ENCODE measurements around the gene MBNL3.
"Not testable (repeated sequence)": the region's sequence is repeated elsewhere in the genome, so short reads cannot be mapped to it uniquely, and the experiment has no call there.

Gene MBNL3

GRCh38 chrX:132474544-132475248 lies 14.1 kb downstream of the MBNL3 start:
- DNase-seq = no peak

DNA sequence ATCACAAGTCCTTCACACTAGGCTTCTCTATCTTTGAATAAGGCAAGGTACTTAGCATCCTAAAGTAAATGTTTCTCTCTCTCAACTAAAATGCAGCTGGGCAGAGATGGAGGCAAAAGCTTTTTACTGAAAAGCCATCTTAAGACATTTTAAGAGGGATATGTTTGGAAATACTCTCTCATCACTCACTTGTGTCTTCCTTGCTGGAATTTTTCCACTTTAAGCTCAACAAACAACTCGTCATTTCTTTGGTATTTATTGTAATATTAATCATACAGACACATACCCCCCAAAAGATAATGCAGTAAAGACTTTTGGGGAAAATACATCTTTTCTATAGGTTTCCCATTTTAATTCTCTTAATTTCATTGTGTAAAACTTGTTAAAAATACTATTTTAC lies 16.4 kb downstream of the MBNL3 start:
- no peak for DNase-seq

GRCh38 chrX:132470831-132471230 lies 18.0 kb downstream of the MBNL3 start:
- no peak for DNase-seq

GRCh38 chrX:132470179-132470578 lies 18.7 kb downstream of the MBNL3 start:
- no peak for DNase-seq

DNA sequence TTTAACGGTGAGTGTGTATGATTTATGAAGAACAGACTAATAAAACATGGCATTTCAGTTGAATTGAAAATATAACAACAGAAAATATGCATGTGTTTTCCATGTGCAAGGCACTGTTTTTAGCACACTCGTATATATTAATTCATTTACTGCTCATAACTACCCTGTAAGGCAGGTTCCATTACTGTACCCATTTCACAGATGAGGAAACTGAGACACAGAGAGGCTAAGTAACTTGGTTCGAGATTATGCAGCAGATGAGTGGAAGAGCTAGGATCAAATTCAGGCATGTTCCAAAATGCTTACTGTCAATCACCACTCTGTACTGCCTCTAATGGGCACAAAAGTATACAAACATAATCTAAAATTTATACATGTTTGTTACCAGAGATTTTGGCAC lies 20.4 kb downstream of the MBNL3 start:
- DNase-seq = no peak

- no peak for DNase-seq
Measured at GRCh38 chrX:132467989-132468388, 20.8 kb downstream of the MBNL3 start.

DNA sequence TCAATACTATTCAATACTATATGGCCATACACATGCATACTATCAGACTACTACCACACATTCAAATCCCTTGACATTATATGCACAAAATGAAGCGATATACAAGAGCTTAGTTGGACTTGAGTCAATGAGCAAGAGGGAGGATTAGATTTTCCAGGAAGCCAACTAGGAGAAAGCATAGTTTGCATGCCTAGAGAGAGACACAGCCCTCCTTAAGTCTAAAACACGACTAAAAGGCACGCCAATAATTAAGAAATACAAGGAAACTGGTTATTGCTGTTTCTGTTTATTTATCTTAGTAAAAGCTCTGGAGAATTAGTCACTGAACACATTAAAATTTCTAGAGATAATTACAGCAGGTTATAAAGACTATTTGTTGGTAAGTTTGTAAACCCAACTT lies 21.8 kb downstream of the MBNL3 start:
- no peak for DNase-seq

DNA sequence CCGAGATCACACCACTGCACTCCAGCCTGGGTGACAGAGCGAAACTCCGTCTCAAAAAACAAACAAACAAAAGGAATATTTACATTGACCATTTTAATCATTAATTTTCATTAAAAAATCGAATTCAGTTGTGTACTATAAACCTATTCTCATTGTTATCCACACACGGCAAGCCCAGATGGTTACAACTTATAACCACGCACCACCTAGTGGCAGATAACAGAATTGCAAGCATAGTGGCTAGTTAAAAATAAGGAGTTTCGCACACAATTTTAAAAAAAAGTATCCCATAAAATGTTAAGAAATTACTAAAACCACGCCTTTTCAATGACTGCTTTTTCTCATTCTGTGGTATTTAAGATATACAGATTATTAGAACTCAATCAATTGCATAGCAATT lies 25.4 kb downstream of the MBNL3 start:
- no peak for DNase-seq

DNA sequence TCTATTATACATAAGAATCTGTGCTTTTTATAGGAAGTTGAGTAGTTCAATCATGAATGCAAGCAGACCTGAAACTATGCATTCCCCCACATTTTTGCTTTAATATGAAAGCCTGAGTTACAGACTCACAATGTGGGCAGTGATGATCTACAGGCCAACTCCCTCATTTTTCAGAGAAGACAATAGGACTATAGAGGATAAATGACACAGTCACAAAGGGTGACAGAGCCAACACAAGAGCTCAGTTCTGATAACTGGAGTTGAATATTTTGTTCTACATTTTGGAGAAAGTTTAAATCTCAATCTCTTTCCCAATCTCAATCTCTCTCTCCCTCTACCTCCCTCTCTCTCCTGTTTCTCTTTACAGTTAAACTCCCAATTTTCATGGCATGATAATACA lies 27.0 kb downstream of the MBNL3 start:
- DNase-seq = no peak

GRCh38 chrX:132452911-132453550 lies 35.8 kb downstream of the MBNL3 start:
- no peak for DNase-seq

- DNase-seq = not testable (repeated sequence)
Measured at GRCh38 chrX:132445909-132446308, 42.9 kb downstream of the MBNL3 start.

DNA sequence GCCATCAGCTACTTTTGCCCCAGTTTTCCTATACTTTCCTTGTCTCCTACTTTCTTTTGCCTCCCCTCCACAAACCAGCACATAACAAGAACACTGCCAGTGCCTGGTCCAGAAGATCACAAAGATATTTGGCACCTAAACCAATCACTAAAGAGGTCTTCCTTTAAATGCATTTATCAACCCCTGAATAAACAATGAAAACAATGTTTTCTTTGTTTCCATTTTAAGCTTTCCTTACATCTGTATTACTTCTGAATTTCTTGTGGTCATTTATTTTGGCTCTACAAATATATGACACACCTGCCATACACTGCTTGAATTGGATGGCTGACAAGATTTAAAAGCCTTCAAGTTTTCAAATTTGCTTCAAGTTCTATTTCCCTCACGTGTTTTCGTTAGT lies 43.9 kb downstream of the MBNL3 start:
- no peak for DNase-seq

- no peak for DNase-seq
Measured at GRCh38 chrX:132443196-132444135, 45.4 kb downstream of the MBNL3 start.

DNA sequence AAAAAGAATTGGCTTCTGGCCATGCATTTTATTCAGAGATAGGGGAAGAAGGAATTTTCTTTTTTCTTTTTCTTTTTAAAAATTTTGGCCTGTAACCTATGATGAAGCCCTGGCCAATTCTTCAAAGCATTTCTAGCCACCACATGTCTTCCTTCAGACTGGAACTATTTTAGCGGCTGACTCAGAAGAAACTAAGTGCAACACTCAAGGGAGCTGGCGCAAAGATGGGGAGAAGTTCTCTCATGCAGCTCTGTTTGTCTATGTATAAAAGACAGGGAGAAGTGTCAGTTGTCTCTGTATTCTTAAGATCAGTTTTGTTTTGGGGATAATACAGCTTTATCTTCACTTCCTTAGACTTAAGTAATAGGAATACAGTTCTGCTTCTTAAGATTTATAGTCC lies 46.1 kb downstream of the MBNL3 start:
- no peak for DNase-seq

GRCh38 chrX:132435222-132435621 lies 53.6 kb downstream of the MBNL3 start:
- DNase-seq = no peak

DNA sequence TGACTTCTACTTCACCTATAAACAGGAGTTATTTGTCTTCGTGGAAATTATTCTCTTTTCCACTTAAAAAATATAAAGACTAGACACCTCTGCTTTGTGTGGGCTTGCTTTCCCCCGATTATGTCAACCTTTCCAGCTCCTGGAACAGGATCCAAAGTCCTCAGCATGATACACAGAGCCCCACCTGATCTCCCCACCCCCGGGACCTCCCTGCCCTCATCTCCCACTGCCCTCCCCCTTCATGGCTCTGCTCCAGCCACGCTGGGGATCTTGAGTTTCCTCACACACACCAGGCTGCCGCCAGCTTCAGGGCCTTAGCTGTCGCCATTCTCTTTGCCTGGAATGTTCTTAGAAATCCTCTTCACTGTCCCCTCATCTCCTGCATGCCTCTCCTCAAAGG lies 55.3 kb downstream of the MBNL3 start:
- DNase-seq = no peak

- no peak for DNase-seq
Measured at GRCh38 chrX:132433001-132433400, 55.8 kb downstream of the MBNL3 start.

DNA sequence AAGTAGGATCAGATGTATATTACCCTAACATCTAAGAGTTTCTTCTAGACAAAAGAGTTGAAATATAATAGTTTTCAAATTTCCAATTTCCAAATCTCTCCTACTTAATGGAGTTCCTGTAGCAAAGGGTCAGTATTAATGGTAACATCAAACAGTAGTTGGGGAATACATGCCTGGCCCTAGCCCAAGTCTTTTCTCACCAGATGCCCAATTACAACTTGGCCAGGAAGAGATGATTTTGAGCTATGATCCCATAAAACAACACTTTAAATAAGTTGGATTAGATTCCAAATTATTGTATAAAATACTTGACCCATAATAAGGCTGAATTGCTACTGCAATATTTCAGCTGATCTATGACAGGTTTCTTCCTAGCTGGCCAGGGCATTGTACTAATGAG lies 59.9 kb downstream of the MBNL3 start:
- DNase-seq = no peak

GRCh38 chrX:132426695-132427281 lies 62.0 kb downstream of the MBNL3 start:
- DNase-seq = no peak

DNA sequence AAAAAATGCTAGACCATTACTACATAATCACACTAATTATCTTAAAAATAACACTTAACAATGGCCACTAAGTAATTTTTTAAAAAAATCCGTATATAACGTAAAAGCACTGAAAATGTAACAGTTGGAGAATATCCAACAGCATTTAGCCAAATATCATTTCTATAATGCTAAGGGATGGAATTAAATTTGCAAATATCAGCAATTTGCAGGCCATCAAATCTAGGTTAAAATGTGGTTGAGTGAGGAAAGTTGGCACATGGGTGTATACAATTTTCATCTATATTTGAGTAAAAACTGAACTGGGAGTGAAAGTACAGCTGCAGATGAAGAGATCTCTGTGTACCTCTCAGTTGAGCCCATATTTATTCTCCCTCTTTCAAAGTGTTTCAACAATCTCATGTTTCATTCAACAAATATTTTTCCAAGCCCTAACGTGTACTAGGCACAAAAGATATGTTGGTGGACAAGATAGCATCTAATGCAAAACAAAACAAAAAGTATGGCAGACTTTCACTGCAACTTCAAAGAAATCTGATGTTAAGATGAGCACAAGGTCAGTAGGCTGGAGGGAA lies 63.0 kb downstream of the MBNL3 start:
- no peak for DNase-seq

- DNase-seq = no peak
Measured at GRCh38 chrX:132423323-132423722, 65.5 kb downstream of the MBNL3 start.

GRCh38 chrX:132415012-132415411 lies 73.8 kb downstream of the MBNL3 start:
- DNase-seq = no peak

GRCh38 chrX:132414404-132414803 lies 74.4 kb downstream of the MBNL3 start:
- no peak for DNase-seq
